Measurements from ENCODE around the gene RALB. TPM values are rescaled to one million over a fixed set of nuclear protein-coding genes. Genes with fewer than 3 reads are reported as not detected.

The RALB gene
- polyA plus RNA-seq, 1 donor (not counting 4 experiments of a cell fraction or from before 2014, with no cell fraction given): 80.8 TPM

GRCh38 chr2:120247851-120248250 lies 4.8 kb upstream of the RALB start:
- no peak for FAIRE-seq
- no peak overlapping the region for H3K27ac ChIP-seq (ENCODE audit: control insufficient read depth, insufficient read depth, low read length)

GRCh38 chr2:120250640-120251039 lies 2.0 kb upstream of the RALB start:
- no peak for TF ChIP-seq CTCF (optimal IDR thresholded peaks at IDR 0.05 in 1 of 3, IDR thresholded peaks at IDR 0.05 in 1 of 3, conservative IDR thresholded peaks at IDR 0.05 in 1 of 3; ENCODE audit: extremely low read depth in 1 of 3, insufficient read depth in 2 of 3, low read length in 3 of 3)
- no peak for TF ChIP-seq EZH2 (IDR thresholded peaks at IDR 0.05; ENCODE audit: low read length)
- H3K27me3 ChIP-seq (ENCODE audit: control insufficient read depth, extremely low read depth, insufficient read depth, low read length): no peaks in the 10 kb centered on the region
- H3K36me3 ChIP-seq (ENCODE audit: control insufficient read depth in 2 of 2, extremely low read depth in 1 of 2, insufficient read depth in 2 of 2, low read length in 2 of 2): no peaks in the 10 kb centered on the region
- H3K4me2 ChIP-seq (ENCODE audit: control insufficient read depth, extremely low read depth, insufficient read depth, low read depth, low read length): no peak overlapping the region
- no peak overlapping the region for H2AFZ ChIP-seq (ENCODE audit: control insufficient read depth, low read length)
- FAIRE-seq (no peak), DNase-seq (ENCODE audit: low read depth, low spot score) (no peak)
- no peaks in the 10 kb centered on the region for H4K20me1 ChIP-seq (ENCODE audit: control insufficient read depth, extremely low read depth, insufficient read depth, low read length)
- H3K9me1 ChIP-seq (ENCODE audit: control insufficient read depth, extremely low read depth, insufficient read depth, low read length): no peaks in the 10 kb centered on the region
- H3K4me1 ChIP-seq (ENCODE audit: control insufficient read depth, extremely low read depth, insufficient read depth, low read length): peaks cover 33% of the 10 kb centered on the region
- dilution Hi-C loops (cut with MboI; ENCODE audit: extremely low pct_ligation_motif_present, low sequenced_read_pairs): no loop called here
- no peaks in the 10 kb centered on the region for H3K9me3 ChIP-seq (ENCODE audit: control insufficient read depth, low read depth, low read length)
- peaks cover 20% of the 10 kb centered on the region for H3K79me2 ChIP-seq (ENCODE audit: control insufficient read depth, insufficient read depth, low read length)
- no peak overlapping the region for H3K4me3 ChIP-seq (ENCODE audit: control insufficient read depth in 2 of 3, extremely low read depth in 1 of 3, insufficient read depth in 2 of 3, low read depth in 1 of 3, low read length in 3 of 3)
- no peak overlapping the region for H3K9ac ChIP-seq (ENCODE audit: control insufficient read depth, extremely low read depth, insufficient read depth, low read length)
- H3K27ac ChIP-seq (ENCODE audit: control insufficient read depth, insufficient read depth, low read length): no peak overlapping the region

More at GRCh38 chr2:120247851-120248250, 4.8 kb upstream of the RALB start:
- Histone ChIP-seq H3K9me3 (ENCODE audit: control insufficient read depth, low read depth, low read length) (no peaks in the 10 kb centered on the region), H3K4me2 (ENCODE audit: control insufficient read depth, extremely low read depth, insufficient read depth, low read depth, low read length) (no peak overlapping the region), H3K9me1 (ENCODE audit: control insufficient read depth, extremely low read depth, insufficient read depth, low read length) (no peaks in the 10 kb centered on the region), H2AFZ (ENCODE audit: control insufficient read depth, low read length) (no peak overlapping the region), H3K27me3 (ENCODE audit: control insufficient read depth, extremely low read depth, insufficient read depth, low read length) (no peaks in the 10 kb centered on the region), H3K79me2 (ENCODE audit: control insufficient read depth, insufficient read depth, low read length) (no peaks in the 10 kb centered on the region), H3K4me1 (ENCODE audit: control insufficient read depth, extremely low read depth, insufficient read depth, low read length) (peaks cover 32% of the 10 kb centered on the region), H4K20me1 (ENCODE audit: control insufficient read depth, extremely low read depth, insufficient read depth, low read length) (no peaks in the 10 kb centered on the region), H3K9ac (ENCODE audit: control insufficient read depth, extremely low read depth, insufficient read depth, low read length) (no peak overlapping the region), H3K4me3 (ENCODE audit: control insufficient read depth in 2 of 3, extremely low read depth in 1 of 3, insufficient read depth in 2 of 3, low read depth in 1 of 3, low read length in 3 of 3) (no peak overlapping the region), H3K36me3 (ENCODE audit: control insufficient read depth in 2 of 2, extremely low read depth in 1 of 2, insufficient read depth in 2 of 2, low read length in 2 of 2) (no peaks in the 10 kb centered on the region)
- no peak for DNase-seq (ENCODE audit: low read depth, low spot score)
- dilution Hi-C loops (cut with MboI; ENCODE audit: extremely low pct_ligation_motif_present, low sequenced_read_pairs): no loop called here
- no peak for TF ChIP-seq EZH2 (IDR thresholded peaks at IDR 0.05; ENCODE audit: low read length)

- no peaks in the 10 kb centered on the region for H3K9me3 ChIP-seq (ENCODE audit: control insufficient read depth, low read depth, low read length)
- H3K4me1 ChIP-seq (ENCODE audit: control insufficient read depth, extremely low read depth, insufficient read depth, low read length): peaks cover 29% of the 10 kb centered on the region
- no peak overlapping the region for H3K4me3 ChIP-seq (ENCODE audit: control insufficient read depth in 2 of 3, extremely low read depth in 1 of 3, insufficient read depth in 2 of 3, low read depth in 1 of 3, low read length in 3 of 3)
- no peak overlapping the region for H3K4me2 ChIP-seq (ENCODE audit: control insufficient read depth, extremely low read depth, insufficient read depth, low read depth, low read length)
- dilution Hi-C loops (cut with MboI; ENCODE audit: extremely low pct_ligation_motif_present, low sequenced_read_pairs): no loop called here
- no peaks in the 10 kb centered on the region for H3K27me3 ChIP-seq (ENCODE audit: control insufficient read depth, extremely low read depth, insufficient read depth, low read length)
- H2AFZ ChIP-seq (ENCODE audit: control insufficient read depth, low read length): no peak overlapping the region
- FAIRE-seq: no peak
- DNase-seq (ENCODE audit: low read depth, low spot score): no peak
- no peaks in the 10 kb centered on the region for H3K9me1 ChIP-seq (ENCODE audit: control insufficient read depth, extremely low read depth, insufficient read depth, low read length)
- H3K36me3 ChIP-seq (ENCODE audit: control insufficient read depth in 2 of 2, extremely low read depth in 1 of 2, insufficient read depth in 2 of 2, low read length in 2 of 2): peaks cover 0 to 3% of the 10 kb centered on the region in 2 experiments
- no peak overlapping the region for H3K27ac ChIP-seq (ENCODE audit: control insufficient read depth, insufficient read depth, low read length)
- no peak for TF ChIP-seq EZH2 (IDR thresholded peaks at IDR 0.05; ENCODE audit: low read length)
- TF ChIP-seq CTCF (optimal IDR thresholded peaks at IDR 0.05 in 1 of 3, IDR thresholded peaks at IDR 0.05 in 1 of 3, conservative IDR thresholded peaks at IDR 0.05 in 1 of 3; ENCODE audit: extremely low read depth in 1 of 3, insufficient read depth in 2 of 3, low read length in 3 of 3): no peak
- no peaks in the 10 kb centered on the region for H4K20me1 ChIP-seq (ENCODE audit: control insufficient read depth, extremely low read depth, insufficient read depth, low read length)
- H3K9ac ChIP-seq (ENCODE audit: control insufficient read depth, extremely low read depth, insufficient read depth, low read length): no peak overlapping the region
- H3K79me2 ChIP-seq (ENCODE audit: control insufficient read depth, insufficient read depth, low read length): peaks cover 24% of the 10 kb centered on the region
Measured at GRCh38 chr2:120251078-120251477, 1.6 kb upstream of the RALB start.
